LNCaP clone FGC (cell line): ENCODE measurements around the gene MYL12B.

Experiments used
- DNase-seq: peaks from one replicate; pipeline ENCODE4 v3.0.0-alpha.2; 2011; ENCODE audit warnings: low read depth
- H3K4me3 ChIP-seq: 2 replicates; pipeline ENCODE4 v1.5.1; 2011; ENCODE audit warnings: mild to moderate bottlenecking, low read depth, low read length, control low read depth
- TF ChIP-seq, protein P1 (sequence below): IDR thresholded peaks from 2 replicates; pipeline ENCODE4 v1.5.1; 2012; ENCODE audit warnings: mild to moderate bottlenecking; ENCODE audit not compliant: control insufficient read depth, insufficient read depth; ENCODE audit errors: extremely low read depth

MYL12B gene

DNA sequence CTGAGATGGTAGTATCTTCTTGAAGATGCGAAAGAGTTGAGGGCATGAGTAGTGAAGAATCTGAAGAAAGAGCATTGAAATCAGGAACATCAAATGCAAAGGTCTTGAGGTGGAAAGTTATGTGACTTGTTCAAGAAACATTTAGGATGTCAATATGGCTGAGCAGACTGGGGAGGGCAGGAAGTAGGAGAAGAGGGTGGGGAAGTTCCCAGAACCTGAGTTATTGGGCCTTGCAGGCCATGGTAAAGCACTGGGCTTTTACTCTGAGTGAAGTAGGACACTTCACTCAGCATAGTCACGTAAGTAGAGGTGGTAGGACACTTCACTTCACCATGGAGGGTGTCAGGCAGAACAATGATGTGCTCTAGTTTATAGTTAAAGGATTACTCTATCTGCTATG is 26.1 kb upstream of the MYL12B start:
- TF ChIP-seq, protein P1, sequence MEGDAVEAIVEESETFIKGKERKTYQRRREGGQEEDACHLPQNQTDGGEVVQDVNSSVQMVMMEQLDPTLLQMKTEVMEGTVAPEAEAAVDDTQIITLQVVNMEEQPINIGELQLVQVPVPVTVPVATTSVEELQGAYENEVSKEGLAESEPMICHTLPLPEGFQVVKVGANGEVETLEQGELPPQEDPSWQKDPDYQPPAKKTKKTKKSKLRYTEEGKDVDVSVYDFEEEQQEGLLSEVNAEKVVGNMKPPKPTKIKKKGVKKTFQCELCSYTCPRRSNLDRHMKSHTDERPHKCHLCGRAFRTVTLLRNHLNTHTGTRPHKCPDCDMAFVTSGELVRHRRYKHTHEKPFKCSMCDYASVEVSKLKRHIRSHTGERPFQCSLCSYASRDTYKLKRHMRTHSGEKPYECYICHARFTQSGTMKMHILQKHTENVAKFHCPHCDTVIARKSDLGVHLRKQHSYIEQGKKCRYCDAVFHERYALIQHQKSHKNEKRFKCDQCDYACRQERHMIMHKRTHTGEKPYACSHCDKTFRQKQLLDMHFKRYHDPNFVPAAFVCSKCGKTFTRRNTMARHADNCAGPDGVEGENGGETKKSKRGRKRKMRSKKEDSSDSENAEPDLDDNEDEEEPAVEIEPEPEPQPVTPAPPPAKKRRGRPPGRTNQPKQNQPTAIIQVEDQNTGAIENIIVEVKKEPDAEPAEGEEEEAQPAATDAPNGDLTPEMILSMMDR = no peak
- H3K4me3 ChIP-seq = no peak overlapping the region
- DNase-seq = no peak

DNA sequence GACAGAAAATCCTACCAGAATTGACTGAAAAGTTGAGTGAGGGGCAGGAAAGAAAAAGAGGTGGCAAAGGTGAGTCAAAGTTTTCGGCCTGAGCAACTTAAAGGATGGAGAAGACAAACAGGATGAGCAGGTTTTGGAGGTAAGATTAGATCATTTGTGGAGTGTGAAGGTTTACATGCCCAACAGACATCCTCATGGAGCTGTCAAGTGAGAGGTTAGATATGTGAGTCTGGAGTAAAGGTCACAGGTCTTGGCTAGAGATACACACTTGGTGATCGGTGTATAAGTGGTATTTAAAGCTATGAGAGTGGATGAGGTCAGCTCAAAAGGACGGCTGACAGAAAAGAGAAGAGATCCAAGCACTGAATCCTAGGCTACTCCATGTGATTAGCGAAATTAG is 25.5 kb upstream of the MYL12B start:
- TF ChIP-seq, protein P1 = no peak
- peak; percentile 79 for DNase-seq
- no peak overlapping the region for H3K4me3 ChIP-seq

DNA sequence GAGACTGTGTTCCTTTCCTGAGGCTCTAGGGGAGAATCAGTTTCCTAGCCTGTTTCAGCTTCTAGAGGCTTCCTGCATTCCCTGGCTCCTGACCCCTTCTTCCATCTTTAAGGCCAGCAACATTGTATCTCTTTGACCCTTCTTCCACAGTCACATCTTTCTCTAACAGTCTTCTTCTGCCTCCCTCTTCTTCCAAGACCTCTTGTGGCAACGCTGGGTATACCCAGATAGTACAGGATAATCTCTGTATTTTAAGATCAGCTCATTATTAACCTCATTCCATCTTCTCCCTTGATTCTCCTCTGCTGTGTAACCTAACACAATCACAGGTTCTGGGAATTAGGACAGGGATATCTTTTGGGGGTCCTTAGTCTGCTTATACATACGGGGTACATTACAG is 23.2 kb upstream of the MYL12B start:
- no peak for DNase-seq
- H3K4me3 ChIP-seq = no peak overlapping the region
- TF ChIP-seq, protein P1 = peak; percentile 28

DNA sequence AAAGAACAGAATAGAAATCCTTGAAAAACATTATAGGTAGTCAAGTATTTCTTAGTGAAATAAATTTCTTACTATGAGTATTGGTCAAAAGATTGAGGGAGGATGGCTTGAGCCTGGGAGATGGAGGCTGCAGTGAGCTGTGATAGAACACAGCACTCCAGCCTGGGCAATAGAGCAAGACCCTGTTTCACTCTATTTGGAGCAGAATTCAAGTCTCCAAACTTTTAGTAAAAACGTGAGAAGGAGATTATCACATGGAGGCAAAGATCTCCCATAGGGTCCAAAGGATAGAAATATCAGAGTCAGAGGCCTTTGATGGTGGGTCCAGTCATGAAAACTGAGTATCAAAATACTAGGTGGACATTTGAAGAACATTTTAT is 16.8 kb upstream of the MYL12B start:
- TF ChIP-seq, protein P1 = no peak
- no peak for DNase-seq
- no peak overlapping the region for H3K4me3 ChIP-seq

DNA sequence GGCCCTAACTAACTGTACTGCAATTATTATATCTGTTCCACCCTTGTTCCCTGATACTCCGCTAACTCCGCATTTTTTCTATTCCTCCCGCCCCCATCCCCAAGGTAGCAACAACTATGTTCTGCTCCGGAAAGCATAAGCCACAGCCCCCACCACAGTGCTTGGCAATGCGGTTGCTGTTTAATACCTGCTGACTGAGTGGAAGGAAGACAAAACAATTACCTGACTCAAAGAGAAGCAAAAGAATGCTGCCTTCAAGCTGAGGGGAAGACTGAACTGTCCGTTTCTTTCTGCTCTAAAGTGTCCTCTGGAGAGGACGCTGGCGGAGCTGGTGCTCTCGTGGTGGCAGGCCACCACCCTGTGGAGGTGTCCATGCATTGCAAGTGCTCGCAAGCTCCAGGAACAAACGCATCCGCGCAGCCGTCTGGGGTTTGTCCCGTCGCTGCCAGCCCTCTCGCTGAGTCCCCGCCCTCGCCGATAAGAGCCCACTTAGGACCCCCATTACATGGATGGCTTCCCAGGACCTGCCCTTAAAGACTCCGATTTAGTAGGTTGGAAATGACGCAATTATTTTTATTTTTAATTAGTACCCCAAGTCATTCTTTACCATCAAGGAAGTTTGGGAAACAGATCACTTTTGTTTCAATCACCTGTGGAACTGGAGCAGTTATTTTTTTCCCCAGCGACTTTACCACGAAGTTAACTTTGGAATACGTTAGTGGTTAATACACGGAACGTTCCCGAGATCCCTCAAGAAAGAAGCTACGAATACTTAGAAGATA is 15.9 kb upstream of the MYL12B start:
- TF ChIP-seq, protein P1 = peak; percentile 96
- H3K4me3 ChIP-seq = peak overlapping the region; percentile 71
- DNase-seq = peak; percentile 69

DNA sequence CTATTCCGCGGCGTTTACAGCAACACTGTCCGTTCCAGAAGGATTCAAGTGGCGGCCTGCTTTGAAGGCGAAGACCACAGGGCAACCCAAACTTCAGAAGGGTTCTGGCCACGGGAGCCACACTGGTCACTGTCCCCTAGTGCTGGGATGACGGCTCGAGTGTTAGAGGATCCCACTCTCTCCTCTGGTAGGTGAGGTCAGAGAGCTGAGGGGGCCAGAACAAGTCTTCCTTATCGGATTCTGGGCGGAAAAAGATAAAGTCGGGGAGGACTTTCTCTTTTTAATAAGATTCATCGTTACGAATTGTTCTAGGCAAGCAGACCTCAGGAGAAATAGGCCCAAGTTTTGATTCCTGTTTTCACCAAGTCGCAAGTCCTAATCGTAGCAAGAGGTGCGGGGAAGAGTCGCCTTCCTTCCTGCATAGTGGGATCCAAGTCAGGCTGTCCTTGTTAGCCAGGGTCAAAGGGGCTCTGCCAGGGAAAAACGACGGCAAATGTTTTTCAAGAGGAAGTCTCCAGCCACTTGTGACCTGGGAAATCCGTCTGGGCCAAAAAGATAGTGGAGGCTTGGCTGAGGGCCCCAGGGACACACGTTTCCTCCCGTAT is 15.2 kb upstream of the MYL12B start:
- peak overlapping the region; percentile 71 for H3K4me3 ChIP-seq
- no peak for DNase-seq
- TF ChIP-seq, protein P1 = no peak
